CD8-positive, alpha-beta memory T cell (primary cell): ENCODE data around the gene ALPG. TPM values are rescaled to one million over a fixed set of nuclear protein-coding genes. Genes with fewer than 3 reads are reported as not detected.
"Not testable (repeated sequence)": the region's sequence is repeated elsewhere in the genome, so short reads cannot be mapped to it uniquely, and the experiment has no call there.

Experiments
- CTCF ChIA-PET: fragments of 350-600 bp; sonication (Branson Sonifier 250); formaldehyde crosslinking; loops from one replicate; lab custom pipeline; 2021; ENCODE audit warnings: antibody characterized with exemption; lab: Charles Lee
- POLR2A ChIA-PET: fragments of 350-600 bp; sonication (Branson Sonifier 250); formaldehyde crosslinking; loops from one replicate; lab custom pipeline; 2021; ENCODE audit warnings: antibody characterized with exemption; lab: Charles Lee
- DNase-seq, 5 donors: peaks; one replicate each; pipeline versions ENCODE4 v3.0.0 to v3.0.0-alpha.2; 2020 to 2022; ENCODE audit warnings: mixed read lengths in 1 of 5
- H3K27ac ChIP-seq: one replicate; pipeline ENCODE4 v1.7.0; 2013; ENCODE audit warnings: low read depth, mild to moderate bottlenecking, low read length, moderate library complexity
- H3K27me3 ChIP-seq: 2 replicates; pipeline ENCODE4 v1.7.0; 2013; ENCODE audit warnings: low read length, mild to moderate bottlenecking; ENCODE audit not compliant: insufficient read depth, poor library complexity, severe bottlenecking
- H3K36me3 ChIP-seq: 2 replicates; pipeline ENCODE4 v1.7.0; 2013; ENCODE audit warnings: mild to moderate bottlenecking, low read length, moderate library complexity; ENCODE audit not compliant: insufficient read depth
- H3K4me1 ChIP-seq: 2 replicates; pipeline ENCODE4 v1.7.0; 2013; ENCODE audit warnings: mild to moderate bottlenecking, low read length, moderate library complexity; ENCODE audit not compliant: insufficient read depth
- H3K4me3 ChIP-seq: 2 replicates; pipeline ENCODE4 v1.7.0; 2013; ENCODE audit warnings: mild to moderate bottlenecking, low read length
- H3K9me3 ChIP-seq: 2 replicates; pipeline ENCODE4 v1.7.0; 2013; ENCODE audit warnings: mild to moderate bottlenecking, low read length
- H3K27ac Mint-ChIP-seq, 8 donors: one replicate each; pipeline ENCODE4 v1.8.0; 2020 to 2021; ENCODE audit warnings: mixed read lengths in 8 of 8, mild to moderate bottlenecking in 6 of 8, inconsistent platforms in 3 of 8, moderate library complexity in 3 of 8
- H3K27me3 Mint-ChIP-seq, 2 donors: one replicate each; pipeline ENCODE4 v1.8.0; 2020 to 2021; ENCODE audit warnings: mixed read lengths in 2 of 2, mild to moderate bottlenecking in 1 of 2, moderate library complexity in 1 of 2
- H3K36me3 Mint-ChIP-seq, 3 donors: one replicate each; pipeline ENCODE4 v1.8.0; 2020 to 2021; ENCODE audit warnings: mixed read lengths in 3 of 3, inconsistent platforms in 1 of 3, mild to moderate bottlenecking in 1 of 3
- H3K4me1 Mint-ChIP-seq, 3 donors: one replicate each; pipeline ENCODE4 v1.8.0; 2020 to 2021; ENCODE audit warnings: mixed read lengths in 3 of 3, inconsistent platforms in 1 of 3, mild to moderate bottlenecking in 1 of 3
- H3K4me3 Mint-ChIP-seq, 7 donors: one replicate each; pipeline ENCODE4 v1.8.0; 2020 to 2021; ENCODE audit warnings: mixed read lengths in 7 of 7, mild to moderate bottlenecking in 6 of 7, moderate library complexity in 4 of 7, inconsistent platforms in 2 of 7
- H3K9me3 Mint-ChIP-seq, 5 donors: one replicate each; pipeline ENCODE4 v1.8.0; 2020 to 2022; ENCODE audit warnings: mixed read lengths in 5 of 5, mild to moderate bottlenecking in 3 of 5, moderate library complexity in 2 of 5, inconsistent platforms in 1 of 5
- polyA plus RNA-seq: library from polyadenylated mRNA; unstranded; fragments of 300-500 nt; fragmentation: Illumina TruSeq; gene quantifications from one replicate; pipeline ENCODE4 v1.2.3, GENCODE V29; 2021
- total RNA-seq, 2 experiments: library from RNA; stranded (reverse); gene quantifications; one replicate each; pipeline ENCODE4 v1.2.3, GENCODE V29; 2021

The ALPG gene
- total and polyA plus RNA-seq, 3 experiments from 2014 or later = not detected

- peaks cover 29 to 37% of the 10 kb centered on the region in 2 donors for H3K27me3 Mint-ChIP-seq
- Histone ChIP-seq H3K9me3 (no peaks in the 10 kb centered on the region), H3K4me1 (no peaks in the 10 kb centered on the region)
These were observed 15.4 kb downstream of the ALPG start for GRCh38 chr2:232422051-232422450.

GRCh38 chr2:232422996-232423395 lies 16.4 kb downstream of the ALPG start:
- H3K27me3 ChIP-seq, DNase-seq, H3K9me3 ChIP-seq, H3K4me3 ChIP-seq, H3K36me3 ChIP-seq, H3K9me3 Mint-ChIP-seq, H3K4me1 ChIP-seq, H3K36me3 Mint-ChIP-seq, CTCF ChIA-PET, H3K27ac ChIP-seq, POLR2A ChIA-PET, H3K4me3 Mint-ChIP-seq, H3K27ac Mint-ChIP-seq: not testable (repeated sequence)
- Mint-ChIP-seq H3K4me1 (peaks cover 4 to 25% (median 8%) of the 10 kb centered on the region in 3 donors), H3K27me3 (peaks cover 29 to 36% of the 10 kb centered on the region in 2 donors)

More at GRCh38 chr2:232422051-232422450, 15.4 kb downstream of the ALPG start:
- no peak overlapping the region for H3K27ac Mint-ChIP-seq
- CTCF ChIA-PET = interaction anchor here (1.4 kb wide), 1 partner anchor 16 kb away, joined by 3 read pairs; no protein-coding TSS in a partner anchor
- no peak overlapping the region for H3K4me3 ChIP-seq
- no peaks in the 10 kb centered on the region for H3K36me3 Mint-ChIP-seq
- DNase-seq = no peak
- POLR2A ChIA-PET = no interaction called here
- no peak overlapping the region for H3K27ac ChIP-seq
- no peaks in the 10 kb centered on the region for H3K27me3 ChIP-seq
- H3K36me3 ChIP-seq = no peaks in the 10 kb centered on the region
- peak overlapping the region in 5 of 7 donors; percentile 2 to 46 (median 36) for H3K4me3 Mint-ChIP-seq
- peaks cover 4 to 25% (median 8%) of the 10 kb centered on the region in 3 donors for H3K4me1 Mint-ChIP-seq
- H3K9me3 Mint-ChIP-seq = no peaks in the 10 kb centered on the region

DNA sequence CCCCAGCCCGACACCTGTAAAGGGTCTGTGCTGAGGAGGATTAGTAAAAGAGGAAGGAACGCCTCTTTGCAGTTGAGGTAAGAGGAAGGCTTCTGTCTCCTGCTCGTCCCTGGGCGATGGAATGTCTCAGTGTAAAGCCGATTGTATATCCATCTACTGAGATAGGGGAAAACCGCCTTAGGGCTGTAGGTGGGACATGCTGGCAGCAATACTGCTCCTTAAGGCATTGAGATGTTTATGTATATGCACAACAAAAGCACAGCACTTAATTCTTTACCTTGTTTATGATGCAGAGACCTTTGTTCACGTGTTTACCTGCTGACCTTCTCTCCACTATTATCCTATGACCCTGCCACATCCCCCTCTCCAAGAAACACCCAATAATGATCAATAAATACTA lies 16.8 kb downstream of the ALPG start:
- H3K27me3 ChIP-seq, H3K36me3 ChIP-seq, H3K4me3 Mint-ChIP-seq, H3K9me3 Mint-ChIP-seq, H3K4me3 ChIP-seq, H3K4me1 ChIP-seq, POLR2A ChIA-PET, CTCF ChIA-PET, H3K9me3 ChIP-seq, DNase-seq, H3K27ac ChIP-seq, H3K36me3 Mint-ChIP-seq, H3K27ac Mint-ChIP-seq: not testable (repeated sequence)
- Mint-ChIP-seq H3K4me1 (peaks cover 1 to 22% (median 5%) of the 10 kb centered on the region in 3 donors), H3K27me3 (peaks cover 25 to 32% of the 10 kb centered on the region in 2 donors)

DNA sequence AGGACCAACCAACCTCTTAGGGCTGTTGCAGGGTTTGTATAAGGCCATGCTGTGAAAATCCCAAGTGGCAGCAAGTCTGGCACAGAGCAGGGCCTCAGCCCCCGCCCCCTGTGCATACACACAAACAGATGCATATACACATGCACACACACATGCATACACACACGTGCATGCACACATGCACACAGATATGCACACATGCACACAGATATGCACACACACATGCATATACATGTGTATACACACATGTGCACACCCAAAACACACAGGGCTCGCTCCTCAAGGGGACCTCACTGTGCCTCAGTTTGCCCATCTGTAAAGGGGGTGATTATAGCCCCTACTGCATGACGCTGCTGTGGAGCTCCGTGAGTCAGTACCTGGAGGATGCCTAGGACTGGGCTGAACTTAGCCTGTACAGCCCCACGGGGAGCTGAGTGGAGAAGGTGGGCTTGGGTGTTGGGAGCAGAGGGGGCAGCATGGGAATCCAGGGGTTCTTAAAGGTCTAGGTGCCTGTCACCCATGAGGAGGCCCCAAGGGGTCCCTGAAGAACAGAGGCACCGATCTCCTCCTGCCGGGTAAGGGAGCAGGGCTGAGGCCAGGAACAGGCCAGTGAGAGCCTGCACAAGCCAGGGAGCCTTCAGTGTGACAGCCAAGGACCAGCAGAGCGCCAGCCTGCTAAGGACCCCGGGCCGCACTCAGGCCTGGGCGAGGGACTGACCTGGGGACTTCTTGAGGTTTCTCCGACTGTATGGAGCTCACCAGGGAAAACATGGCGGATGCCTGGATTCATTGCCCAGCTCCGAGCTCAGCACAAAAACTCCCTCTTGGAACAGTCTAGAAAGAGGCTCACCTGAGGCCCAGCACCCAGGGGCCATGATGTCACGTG lies 25.3 kb downstream of the ALPG start:
- Mint-ChIP-seq H3K4me3 (no peak overlapping the region), H3K4me1 (no peaks in the 10 kb centered on the region), H3K27me3 (peaks cover 0 to 6% of the 10 kb centered on the region in 2 donors), H3K9me3 (no peaks in the 10 kb centered on the region), H3K27ac (no peak overlapping the region), H3K36me3 (no peaks in the 10 kb centered on the region)
- POLR2A ChIA-PET = no interaction called here
- no peak overlapping the region for H3K27ac ChIP-seq
- H3K36me3 ChIP-seq = no peaks in the 10 kb centered on the region
- no peak for DNase-seq
- H3K27me3 ChIP-seq = no peaks in the 10 kb centered on the region
- CTCF ChIA-PET = no interaction called here
- H3K4me3 ChIP-seq = no peak overlapping the region
- no peaks in the 10 kb centered on the region for H3K4me1 ChIP-seq
- H3K9me3 ChIP-seq = no peaks in the 10 kb centered on the region

DNA sequence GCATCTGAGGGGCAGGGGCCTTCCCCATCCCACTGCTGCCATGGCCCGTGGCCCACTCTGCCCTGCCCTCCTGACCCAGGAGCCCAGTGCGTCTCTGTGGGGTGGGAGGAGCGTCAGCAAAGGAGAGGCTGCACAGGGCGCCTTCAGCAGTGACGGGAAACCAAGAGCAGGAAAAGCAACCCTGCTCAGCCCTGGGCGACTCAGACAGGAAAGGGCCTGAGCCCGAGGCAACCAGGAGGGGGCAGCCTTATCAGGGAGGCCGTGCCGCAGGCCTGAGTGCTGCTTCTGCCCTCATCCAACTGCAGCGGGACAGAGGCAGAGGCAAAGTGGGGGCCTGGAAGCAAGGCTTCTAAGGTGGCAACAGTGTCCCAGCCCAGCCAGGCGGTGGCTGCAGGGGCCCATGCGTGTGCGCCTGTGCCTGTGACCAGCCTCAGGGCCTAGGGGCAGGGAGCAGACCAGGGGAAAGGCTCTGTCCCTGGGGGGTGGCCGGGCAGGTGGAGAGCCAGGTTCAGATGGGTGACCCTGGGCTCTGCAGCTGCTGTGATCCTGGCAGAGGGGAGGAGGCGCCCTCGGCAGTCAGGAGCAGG lies 26.0 kb downstream of the ALPG start:
- H3K36me3 Mint-ChIP-seq = no peaks in the 10 kb centered on the region
- DNase-seq = no peak
- H3K9me3 Mint-ChIP-seq = peaks cover 0 to 2% (median 0%) of the 10 kb centered on the region in 5 donors
- no peaks in the 10 kb centered on the region for H3K36me3 ChIP-seq
- no peaks in the 10 kb centered on the region for H3K4me1 ChIP-seq
- no peaks in the 10 kb centered on the region for H3K27me3 ChIP-seq
- H3K4me3 Mint-ChIP-seq = no peak overlapping the region
- no peak overlapping the region for H3K4me3 ChIP-seq
- H3K9me3 ChIP-seq = no peaks in the 10 kb centered on the region
- H3K27ac ChIP-seq = no peak overlapping the region
- ChIA-PET CTCF (no interaction called here), POLR2A (no interaction called here)
- peaks cover 0 to 6% of the 10 kb centered on the region in 2 donors for H3K27me3 Mint-ChIP-seq
- no peaks in the 10 kb centered on the region for H3K4me1 Mint-ChIP-seq
- no peak overlapping the region for H3K27ac Mint-ChIP-seq

DNA sequence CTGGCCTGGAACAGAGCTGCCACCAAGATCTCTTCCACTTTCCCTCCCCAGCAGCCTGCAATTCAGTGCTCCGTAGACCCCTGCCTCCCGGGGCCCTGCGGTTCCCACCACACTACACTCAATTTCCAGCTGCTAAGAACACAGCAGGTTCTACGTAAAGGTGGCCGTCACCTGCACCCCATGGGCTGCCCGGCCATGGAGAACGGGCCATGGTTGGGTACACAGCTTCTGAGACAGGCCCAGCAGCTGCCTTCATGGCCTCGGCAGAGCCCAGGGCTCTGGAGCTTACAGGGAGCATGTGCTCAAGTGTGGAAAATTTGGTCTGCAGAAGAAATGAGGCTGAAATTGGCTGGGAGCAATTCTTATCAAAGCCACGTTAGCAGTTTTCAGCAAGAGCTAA lies 27.0 kb downstream of the ALPG start:
- H3K9me3 ChIP-seq, H3K27ac Mint-ChIP-seq, H3K27ac ChIP-seq, DNase-seq, H3K4me3 ChIP-seq, H3K36me3 ChIP-seq, H3K27me3 Mint-ChIP-seq, H3K4me1 ChIP-seq, H3K9me3 Mint-ChIP-seq, H3K36me3 Mint-ChIP-seq, POLR2A ChIA-PET, CTCF ChIA-PET, H3K4me1 Mint-ChIP-seq, H3K27me3 ChIP-seq, H3K4me3 Mint-ChIP-seq: not testable (repeated sequence)

DNA sequence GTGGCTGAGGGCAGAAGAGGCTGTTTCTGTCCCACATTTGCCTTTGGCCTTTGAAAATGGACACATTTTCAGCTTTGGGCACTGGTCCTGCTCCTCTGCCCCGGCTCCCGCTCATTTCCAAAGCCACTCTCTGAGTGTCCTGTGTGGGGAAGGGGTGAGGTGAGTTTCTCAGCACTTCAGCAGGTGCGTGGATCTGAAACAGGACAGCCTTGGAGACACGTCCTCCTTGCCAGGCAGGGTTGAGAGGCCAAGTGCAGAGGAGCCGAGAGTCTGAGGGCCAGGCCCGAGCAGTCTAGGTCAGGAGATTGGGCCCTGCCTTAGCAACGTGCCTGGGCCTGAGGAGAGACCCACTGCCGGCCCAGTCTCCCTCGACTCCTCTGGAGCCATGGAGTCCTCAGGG lies 27.4 kb downstream of the ALPG start:
- H3K4me1 Mint-ChIP-seq = no peaks in the 10 kb centered on the region

More for the DNA sequence above, 27.4 kb downstream of the ALPG start:
- H3K4me3 Mint-ChIP-seq = no peak overlapping the region
- no peaks in the 10 kb centered on the region for H3K36me3 Mint-ChIP-seq
- no peaks in the 10 kb centered on the region for H3K36me3 ChIP-seq
- no peak for DNase-seq
- peaks cover 0 to 2% (median 0%) of the 10 kb centered on the region in 5 donors for H3K9me3 Mint-ChIP-seq
- no peaks in the 10 kb centered on the region for H3K27me3 ChIP-seq
- H3K27ac Mint-ChIP-seq = no peak overlapping the region
- H3K4me1 ChIP-seq = no peaks in the 10 kb centered on the region
- no peaks in the 10 kb centered on the region for H3K9me3 ChIP-seq
- H3K4me3 ChIP-seq = no peak overlapping the region
- H3K27ac ChIP-seq = no peak overlapping the region
- H3K27me3 Mint-ChIP-seq = peaks cover 0 to 6% of the 10 kb centered on the region in 2 donors
- CTCF ChIA-PET = no interaction called here
- POLR2A ChIA-PET = no interaction called here
